Endothelial cell of umbilical vein (primary cell): ENCODE data around the gene C17orf114.

Experiments used
- CTCF ChIP-seq, 2 donors: IDR thresholded peaks; 1 replicate in 1 of 2; 2 replicates in 1 of 2; pipeline ENCODE4 v1.5.1; 2011; ENCODE audit warnings: low read length in 2 of 2, mild to moderate bottlenecking in 2 of 2, moderate library complexity in 2 of 2, control low read depth in 1 of 2, inconsistent platforms in 1 of 2, low read depth in 1 of 2; ENCODE audit not compliant: insufficient read depth in 1 of 2; ENCODE audit errors: extremely low read depth in 1 of 2
- EZH2 ChIP-seq: IDR thresholded peaks from 2 replicates; pipeline ENCODE4 v1.6.1; 2012; ENCODE audit warnings: borderline replicate concordance, low read depth, mild to moderate bottlenecking, moderate library complexity, low read length, inconsistent platforms; ENCODE audit not compliant: severe bottlenecking
- FOS ChIP-seq: IDR thresholded peaks from 2 replicates; pipeline ENCODE4 v1.6.1; 2011; ENCODE audit warnings: mild to moderate bottlenecking, low read length, moderate library complexity, borderline replicate concordance; ENCODE audit not compliant: insufficient read depth
- GATA2 ChIP-seq: IDR thresholded peaks from 2 replicates; pipeline ENCODE4 v1.7.0; 2011; ENCODE audit warnings: low read depth, mild to moderate bottlenecking, moderate library complexity, mixed read lengths, low read length; ENCODE audit not compliant: insufficient read length, insufficient read depth
- JUN ChIP-seq: IDR thresholded peaks from 2 replicates; pipeline ENCODE4 v1.6.1; 2011; ENCODE audit warnings: borderline replicate concordance, low read depth; ENCODE audit not compliant: insufficient read length, insufficient read depth
- MAX ChIP-seq: IDR thresholded peaks from 2 replicates; pipeline ENCODE4 v1.6.1; 2011; ENCODE audit not compliant: insufficient read depth, insufficient read length
- MYC ChIP-seq: IDR thresholded peaks from one replicate; pipeline ENCODE4 v1.6.1; 2011; ENCODE audit warnings: mild to moderate bottlenecking, low read depth, low read length
- POLR2A ChIP-seq: IDR thresholded peaks from 2 replicates; pipeline ENCODE4 v1.6.1; 2012; ENCODE audit warnings: low read depth, mild to moderate bottlenecking, control low read depth, low read length
- POLR2AphosphoS5 ChIP-seq: IDR thresholded peaks from 2 replicates; pipeline ENCODE4 v1.6.1; 2012; ENCODE audit warnings: low read depth, mild to moderate bottlenecking, control low read depth, low read length, moderate library complexity; ENCODE audit not compliant: insufficient read depth

GRCh38 chr17:4839221-4839620 lies 37.1 kb upstream of the C17orf114 start:
- TF ChIP-seq CTCF (IDR thresholded peaks at IDR 0.05; ENCODE audit: extremely low read depth in 1 of 2, insufficient read depth in 1 of 2, low read depth in 1 of 2, low read length in 2 of 2), result no peak
- no peak for TF ChIP-seq POLR2A
- TF ChIP-seq MAX, result no peak
- no peak for TF ChIP-seq JUN
- TF ChIP-seq EZH2, result no peak
- no peak for TF ChIP-seq POLR2AphosphoS5
- TF ChIP-seq FOS, result no peak
- TF ChIP-seq MYC, result no peak
- no peak for TF ChIP-seq GATA2
